GM18511 (cell line): ENCODE results near the gene BEST2.
A peak's percentile ranks its signal among the peaks of the same experiment; 100 is the strongest.

ENCODE experiments used
- ATAC-seq: cut with Tn5 transposase; IDR thresholded peaks from one replicate; pipeline ENCODE4 v1.9.1; 2021; ENCODE audit warnings: mild to moderate bottlenecking, moderate library complexity; ENCODE audit not compliant: unreplicated experiment

Gene BEST2

DNA sequence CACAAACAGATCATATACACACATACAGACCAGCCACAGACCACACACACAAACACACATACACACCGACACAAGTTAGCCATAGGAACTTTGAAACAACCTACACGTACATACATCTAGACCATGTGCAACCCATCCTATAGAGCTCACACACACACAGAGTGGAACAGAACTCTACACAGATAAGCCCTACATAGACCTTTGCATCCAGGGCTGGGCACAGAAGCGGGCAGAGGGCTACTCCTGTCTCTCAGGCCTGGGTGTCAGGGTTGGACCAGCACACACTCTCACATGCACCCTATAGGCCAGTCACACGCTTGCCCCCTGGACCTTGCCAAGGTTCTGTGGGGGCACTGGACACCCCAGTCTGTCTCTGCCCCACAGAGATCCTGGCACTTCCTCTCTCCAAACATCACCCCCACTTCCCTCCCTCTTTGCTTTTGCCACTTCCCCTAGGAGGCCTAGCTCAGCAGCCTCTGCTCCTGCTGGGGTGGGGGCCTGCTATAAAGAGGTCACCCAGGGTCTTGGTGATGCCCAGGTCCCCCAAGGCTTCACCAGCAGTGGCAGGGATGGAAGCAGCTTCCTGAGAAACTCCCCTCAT lies 33.9 kb downstream of the BEST2 start:
- no peak for ATAC-seq

DNA sequence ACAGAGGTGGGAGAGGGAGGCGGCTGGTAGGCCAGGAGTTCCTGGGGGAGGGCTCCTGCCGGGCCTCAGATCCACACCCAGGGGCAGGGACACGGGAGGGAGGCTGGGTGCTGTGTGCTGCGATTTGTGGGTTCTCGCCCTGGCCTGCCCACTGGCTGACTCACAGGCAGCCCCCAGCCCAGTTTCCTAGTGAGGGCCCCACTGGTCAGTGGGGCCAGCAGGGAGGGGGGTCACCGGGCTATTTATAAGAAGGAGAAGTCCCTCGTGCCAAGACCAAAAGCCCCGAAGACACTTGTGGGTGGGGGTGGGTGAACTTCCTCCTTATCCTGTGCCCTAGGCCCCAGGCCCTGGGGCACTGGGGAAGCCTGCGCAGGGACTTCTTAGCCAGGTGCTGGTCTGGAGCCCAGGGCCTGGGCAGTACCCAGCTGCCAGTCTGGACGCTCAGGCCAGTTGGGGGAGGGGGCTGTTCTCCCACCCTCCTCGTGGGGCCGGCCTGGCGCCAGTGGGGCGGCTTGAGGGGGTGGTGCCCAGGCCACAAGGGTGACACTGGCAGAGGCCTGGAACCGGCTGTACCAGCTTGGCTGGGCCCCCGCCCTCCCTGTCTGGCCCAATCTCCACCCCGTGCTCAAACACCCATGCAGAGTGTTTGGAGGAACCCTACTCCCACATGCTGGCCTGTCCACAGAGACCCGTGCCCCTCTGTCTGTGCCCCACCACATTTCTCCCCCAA lies 34.7 kb downstream of the BEST2 start:
- no peak for ATAC-seq

DNA sequence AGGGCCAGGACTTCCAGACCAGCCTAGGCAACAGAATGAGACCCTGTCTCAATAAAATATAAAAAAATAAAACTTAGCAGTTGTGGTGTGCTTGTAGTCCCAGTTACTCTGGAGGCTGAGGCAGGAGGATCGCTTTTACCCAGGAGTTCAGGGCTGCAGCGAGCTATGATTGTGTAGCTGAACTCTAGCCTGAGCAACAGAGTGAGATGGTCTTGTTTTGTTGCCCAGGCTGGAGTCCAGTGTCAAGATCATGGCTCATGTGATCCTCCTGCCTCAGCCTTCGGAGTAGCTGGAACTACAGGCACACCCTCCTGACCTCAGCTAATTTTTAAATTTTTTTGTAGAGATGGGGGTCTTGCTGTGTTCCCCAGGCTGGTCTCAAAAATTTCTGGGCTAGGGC lies 35.4 kb downstream of the BEST2 start:
- no peak for ATAC-seq

DNA sequence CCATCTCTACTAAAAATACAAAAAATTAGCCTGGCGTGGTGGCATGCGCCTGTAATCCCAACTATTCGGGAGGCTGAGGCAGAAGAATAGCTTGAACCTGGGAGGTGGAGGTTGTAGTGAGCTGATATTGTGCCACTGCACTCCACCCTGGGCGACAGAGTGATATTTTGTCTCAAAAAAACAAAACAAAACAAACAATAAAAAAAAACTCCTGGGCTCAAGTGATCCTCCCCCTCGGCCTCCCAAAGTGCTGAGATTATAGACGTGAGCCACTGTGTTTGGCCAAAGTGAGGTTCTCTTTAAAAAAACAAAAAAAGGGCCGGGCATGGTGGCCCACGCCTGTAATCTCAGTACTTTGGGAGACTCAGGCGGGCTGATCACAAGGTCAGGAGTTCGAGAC lies 35.9 kb downstream of the BEST2 start:
- ATAC-seq = no peak

GRCh38 chr19:12788042-12788681 lies 36.6 kb downstream of the BEST2 start:
- no peak for ATAC-seq

DNA sequence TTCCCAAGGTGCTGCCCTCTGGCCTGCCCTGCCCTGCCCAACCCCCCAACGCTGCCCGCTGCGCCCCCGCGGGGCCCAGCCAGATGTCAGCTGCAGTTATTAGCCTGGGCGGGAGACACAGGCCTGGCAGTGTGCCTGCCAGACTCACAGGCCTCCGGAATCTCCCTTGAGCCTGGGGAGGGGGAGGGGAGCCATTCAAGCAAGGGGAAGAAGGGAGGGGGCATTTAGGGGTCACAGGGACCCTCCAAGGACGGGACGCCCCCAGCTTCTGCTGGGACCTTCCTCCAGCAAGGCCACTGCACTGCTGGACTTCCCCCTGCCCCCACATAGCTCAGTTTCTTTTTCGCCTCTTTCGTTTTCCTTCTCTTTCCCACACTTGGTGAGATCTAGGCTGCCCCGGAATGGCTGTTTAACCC lies 37.1 kb downstream of the BEST2 start:
- no peak for ATAC-seq

GRCh38 chr19:12789098-12789903 lies 37.7 kb downstream of the BEST2 start:
- ATAC-seq = no peak

DNA sequence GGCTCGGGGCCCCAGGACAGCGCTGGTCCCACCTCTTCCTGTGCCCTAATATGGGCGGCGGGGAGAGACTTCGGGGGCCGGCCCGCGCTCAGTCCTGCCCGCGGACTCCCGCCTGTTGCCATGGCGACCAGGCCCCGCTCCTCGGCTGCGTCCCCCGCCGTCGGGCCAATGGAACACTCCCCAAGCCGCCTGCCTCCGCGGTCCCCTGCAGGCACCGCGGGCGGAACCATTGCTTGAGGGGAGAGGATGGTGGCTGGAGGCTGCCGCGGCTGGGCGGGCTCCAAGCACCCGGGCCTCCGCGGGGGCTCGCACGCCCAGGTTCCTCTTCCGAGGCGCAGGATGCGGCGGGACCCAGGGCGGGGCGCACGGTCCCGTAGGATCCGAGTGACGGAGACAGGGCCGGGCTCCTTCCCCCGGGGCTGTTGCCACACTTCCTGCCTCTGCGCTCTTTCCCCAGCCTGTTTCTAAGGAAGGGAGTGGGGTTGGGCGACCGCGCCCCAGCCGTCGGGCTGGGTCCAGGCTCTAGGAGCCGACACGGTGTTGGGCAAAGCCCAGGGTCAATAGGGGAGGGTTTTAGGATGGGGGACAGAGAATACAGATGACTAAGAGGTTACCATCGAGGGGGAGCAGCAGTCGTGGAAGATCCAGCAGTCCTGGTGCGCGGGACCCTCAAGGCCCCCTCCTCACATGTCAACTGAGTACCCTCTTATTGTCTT lies 38.5 kb downstream of the BEST2 start:
- ATAC-seq = peak; percentile 45

DNA sequence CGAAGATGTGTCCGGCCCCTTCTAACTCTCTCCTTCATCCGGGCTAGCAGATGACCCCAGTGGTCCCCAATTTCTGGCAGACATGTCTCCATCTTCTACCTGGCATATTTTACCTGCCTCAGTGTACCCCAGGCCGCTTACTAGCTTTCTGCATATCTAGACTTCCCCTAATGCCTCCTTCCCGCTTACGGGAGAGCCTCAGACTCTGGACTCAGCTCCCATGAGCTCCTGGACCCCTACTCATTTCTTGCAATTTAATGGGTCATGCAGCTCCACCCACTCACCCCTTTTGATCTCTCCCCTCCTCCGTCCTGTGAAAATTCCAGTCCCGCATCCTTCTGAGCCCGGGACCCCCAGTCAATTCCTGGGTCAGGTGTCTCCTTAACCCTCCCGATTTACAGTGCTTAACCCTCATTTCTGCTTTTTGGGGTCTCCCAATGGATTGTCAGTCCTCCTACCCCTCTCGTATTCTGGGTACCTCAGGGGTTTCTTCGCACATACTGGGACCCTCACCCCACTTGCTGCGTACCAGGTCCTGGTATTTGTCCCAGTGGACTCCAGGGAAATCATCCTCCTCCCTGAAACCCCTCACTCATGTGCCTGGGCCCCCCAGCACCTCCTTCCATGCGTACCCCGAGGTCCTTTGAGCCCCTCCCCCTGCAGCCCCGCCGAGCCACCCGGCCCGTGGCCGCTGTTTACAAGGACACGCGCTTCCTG lies 39.2 kb downstream of the BEST2 start:
- ATAC-seq = no peak

GRCh38 chr19:12791345-12792050 lies 39.9 kb downstream of the BEST2 start, which contains the start of gene JUNB:
JUNB (plus strand) TSS chr19:12791486; CDS start chr19:12791772, 286 bp downstream.
- ATAC-seq = peak; percentile 30

DNA sequence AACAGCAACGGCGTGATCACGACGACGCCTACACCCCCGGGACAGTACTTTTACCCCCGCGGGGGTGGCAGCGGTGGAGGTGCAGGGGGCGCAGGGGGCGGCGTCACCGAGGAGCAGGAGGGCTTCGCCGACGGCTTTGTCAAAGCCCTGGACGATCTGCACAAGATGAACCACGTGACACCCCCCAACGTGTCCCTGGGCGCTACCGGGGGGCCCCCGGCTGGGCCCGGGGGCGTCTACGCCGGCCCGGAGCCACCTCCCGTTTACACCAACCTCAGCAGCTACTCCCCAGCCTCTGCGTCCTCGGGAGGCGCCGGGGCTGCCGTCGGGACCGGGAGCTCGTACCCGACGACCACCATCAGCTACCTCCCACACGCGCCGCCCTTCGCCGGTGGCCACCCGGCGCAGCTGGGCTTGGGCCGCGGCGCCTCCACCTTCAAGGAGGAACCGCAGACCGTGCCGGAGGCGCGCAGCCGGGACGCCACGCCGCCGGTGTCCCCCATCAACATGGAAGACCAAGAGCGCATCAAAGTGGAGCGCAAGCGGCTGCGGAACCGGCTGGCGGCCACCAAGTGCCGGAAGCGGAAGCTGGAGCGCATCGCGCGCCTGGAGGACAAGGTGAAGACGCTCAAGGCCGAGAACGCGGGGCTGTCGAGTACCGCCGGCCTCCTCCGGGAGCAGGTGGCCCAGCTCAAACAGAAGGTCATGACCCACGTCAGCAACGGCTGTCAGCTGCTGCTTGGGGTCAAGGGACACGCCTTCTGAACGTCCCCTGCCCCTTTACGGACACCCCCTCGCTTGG lies 40.7 kb downstream of the BEST2 start:
- ATAC-seq = no peak

DNA sequence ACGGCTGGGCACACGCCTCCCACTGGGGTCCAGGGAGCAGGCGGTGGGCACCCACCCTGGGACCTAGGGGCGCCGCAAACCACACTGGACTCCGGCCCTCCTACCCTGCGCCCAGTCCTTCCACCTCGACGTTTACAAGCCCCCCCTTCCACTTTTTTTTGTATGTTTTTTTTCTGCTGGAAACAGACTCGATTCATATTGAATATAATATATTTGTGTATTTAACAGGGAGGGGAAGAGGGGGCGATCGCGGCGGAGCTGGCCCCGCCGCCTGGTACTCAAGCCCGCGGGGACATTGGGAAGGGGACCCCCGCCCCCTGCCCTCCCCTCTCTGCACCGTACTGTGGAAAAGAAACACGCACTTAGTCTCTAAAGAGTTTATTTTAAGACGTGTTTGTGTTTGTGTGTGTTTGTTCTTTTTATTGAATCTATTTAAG lies 41.3 kb downstream of the BEST2 start:
- ATAC-seq = no peak

DNA sequence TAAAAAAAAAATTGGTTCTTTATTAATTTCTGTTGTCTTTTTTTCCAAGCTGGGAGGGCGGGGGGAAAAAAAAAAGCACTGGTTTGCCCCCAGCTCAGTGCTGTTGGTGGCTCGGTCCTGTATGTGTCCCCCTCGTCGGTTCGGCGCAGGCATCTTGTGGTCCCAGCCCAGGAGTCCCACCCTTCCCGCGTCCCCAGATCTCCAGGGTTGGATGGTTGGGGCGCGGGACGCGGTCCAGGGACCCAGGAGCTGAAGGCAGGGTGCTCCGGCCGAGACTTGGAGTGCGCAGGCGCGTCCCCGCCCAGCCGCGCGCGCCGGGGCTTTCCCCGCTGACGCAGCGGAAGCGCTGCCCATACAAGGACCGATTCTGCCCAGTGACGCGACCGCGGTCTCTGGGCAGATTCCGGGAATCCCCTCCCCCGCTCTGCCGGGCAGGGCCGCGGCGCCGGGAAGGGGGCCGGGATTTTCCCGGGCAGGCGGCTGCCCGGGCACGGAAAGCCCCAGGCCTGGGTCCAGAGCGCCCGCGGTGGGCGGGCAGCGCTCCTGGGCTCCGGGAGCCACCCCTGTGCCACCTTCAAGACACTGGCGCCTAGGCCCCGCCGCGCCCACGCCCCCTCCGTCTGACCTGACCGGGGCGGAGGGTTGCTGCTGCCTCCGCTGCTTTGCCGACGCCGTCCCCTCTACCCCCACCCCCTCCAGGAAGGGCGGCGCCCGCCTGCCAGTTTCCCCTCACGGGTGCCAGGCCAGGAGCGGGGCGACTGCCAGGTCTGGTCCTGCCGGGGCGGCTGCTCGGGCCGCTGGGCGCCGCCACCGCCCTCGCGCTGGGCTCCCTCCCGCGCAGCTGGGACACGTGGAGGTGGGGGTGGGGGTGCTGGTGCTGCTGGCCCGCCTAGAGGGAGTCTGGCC lies 42.0 kb downstream of the BEST2 start:
- ATAC-seq = peak; percentile 31

DNA sequence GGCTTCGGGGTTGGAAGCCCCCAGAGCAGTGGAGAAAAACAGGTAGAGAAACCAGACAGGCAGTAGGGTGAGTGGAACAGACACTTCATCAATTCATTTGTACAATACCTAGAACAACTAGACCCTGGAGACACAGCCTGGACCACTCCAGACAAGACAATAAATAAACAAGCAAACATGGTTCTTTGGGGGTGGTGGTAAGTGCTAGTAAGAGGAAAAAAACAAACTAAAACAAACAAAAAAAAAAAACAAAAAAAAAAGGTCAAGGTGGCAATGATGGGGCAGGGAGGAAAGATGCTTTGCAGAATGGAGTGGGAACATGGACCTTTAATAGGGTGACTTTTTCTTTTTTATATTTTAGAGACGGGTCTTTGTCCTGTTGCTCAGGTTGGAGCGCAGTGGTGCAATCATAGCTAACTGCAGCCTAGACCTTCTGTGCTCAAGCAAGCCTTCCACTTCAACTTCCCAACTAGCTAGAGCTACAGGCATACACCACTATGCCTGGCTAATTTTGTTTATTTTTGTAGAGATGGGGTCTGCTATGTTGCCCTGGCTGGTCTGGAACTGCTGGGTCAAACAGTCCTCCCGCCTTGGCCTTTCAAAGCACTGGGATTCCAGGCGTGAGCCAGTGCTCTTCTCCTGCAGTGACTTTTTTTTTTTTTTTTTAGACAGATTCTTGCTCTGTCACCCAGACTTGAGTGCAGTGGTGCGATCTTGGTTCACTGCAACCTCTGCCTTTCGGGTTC lies 42.8 kb downstream of the BEST2 start:
- ATAC-seq = no peak

DNA sequence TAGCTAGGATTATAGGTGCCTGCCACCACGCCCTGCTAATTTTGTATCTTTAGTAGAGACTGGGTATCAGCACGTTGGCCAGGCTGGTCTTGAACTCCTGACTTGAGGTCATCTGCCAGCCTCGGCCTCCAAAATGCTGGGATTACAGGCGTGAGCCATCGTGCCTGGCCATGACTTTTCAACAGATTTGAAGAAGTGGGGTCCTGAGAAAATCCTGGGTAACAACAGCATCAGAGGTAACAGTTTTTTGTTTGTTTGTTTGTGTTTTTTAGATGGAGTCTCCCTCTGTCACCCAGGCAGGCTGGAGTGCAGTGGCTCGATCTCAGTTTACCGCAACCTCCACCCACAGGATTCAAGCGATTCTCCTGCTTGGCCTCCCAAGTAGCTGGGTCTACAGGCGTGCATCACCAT lies 43.4 kb downstream of the BEST2 start:
- no peak for ATAC-seq

GRCh38 chr19:12796146-12797071 lies 44.8 kb downstream of the BEST2 start:
- ATAC-seq = no peak
